ENCODE measurements around the gene POLR2H.

- no peak for TF ChIP-seq CTCF (conservative IDR thresholded peaks at IDR 0.05)
- TF ChIP-seq EZH2 (IDR thresholded peaks at IDR 0.05; ENCODE audit: low read depth) = no peak
Measured at GRCh38 chr3:184380185-184380626, 18.7 kb downstream of the POLR2H start.

All from PC-9 (cell line).